Measurements from ENCODE around the gene SAFB2. TPM values are rescaled to one million over a fixed set of nuclear protein-coding genes. Genes with fewer than 3 reads are reported as not detected.

Gene SAFB2
- total RNA-seq, 1 donor from 2014 or later, result 143 TPM

GRCh38 chr19:5554828-5555227 is 67.7 kb downstream of the SAFB2 start:
- H3K9me3 Mint-ChIP-seq, result peaks cover 4% of the 10 kb centered on the region
- H3K4me1 Mint-ChIP-seq, result no peaks in the 10 kb centered on the region
- POLR2A ChIA-PET, result no interaction called here
- CTCF ChIA-PET, result no interaction called here
- no peaks in the 10 kb centered on the region for H3K36me3 Mint-ChIP-seq (ENCODE audit: low read depth)
- intact Hi-C loops (cut with micrococcal nuclease), result no loop called here
- DNase-seq (no peak), ATAC-seq (ENCODE audit: low read depth) (no peak)
- no peak overlapping the region for H3K4me3 Mint-ChIP-seq
- TF ChIP-seq CTCF (IDR thresholded peaks at IDR 0.05), result no peak
- H3K27ac Mint-ChIP-seq, result no peak overlapping the region
- H3K27me3 Mint-ChIP-seq, result peaks cover 9% of the 10 kb centered on the region

GRCh38 chr19:5553892-5554291 is 68.7 kb downstream of the SAFB2 start:
- Mint-ChIP-seq H3K4me3 (no peak overlapping the region), H3K27ac (no peak overlapping the region), H3K27me3 (peaks cover 9% of the 10 kb centered on the region), H3K36me3 (ENCODE audit: low read depth) (no peaks in the 10 kb centered on the region), H3K9me3 (peaks cover 4% of the 10 kb centered on the region), H3K4me1 (no peaks in the 10 kb centered on the region)
- intact Hi-C loops (cut with micrococcal nuclease), result no loop called here
- no peak for TF ChIP-seq CTCF (IDR thresholded peaks at IDR 0.05)
- DNase-seq (no peak), ATAC-seq (ENCODE audit: low read depth) (no peak)
- CTCF ChIA-PET, result no interaction called here
- POLR2A ChIA-PET, result no interaction called here

GRCh38 chr19:5547881-5548280 is 74.7 kb downstream of the SAFB2 start:
- ChIA-PET CTCF (no interaction called here), POLR2A (no interaction called here)
- Mint-ChIP-seq H3K27me3 (no peaks in the 10 kb centered on the region), H3K36me3 (ENCODE audit: low read depth) (no peaks in the 10 kb centered on the region), H3K4me1 (no peaks in the 10 kb centered on the region), H3K9me3 (no peaks in the 10 kb centered on the region), H3K27ac (no peak overlapping the region), H3K4me3 (no peak overlapping the region)
- DNase-seq (no peak), ATAC-seq (ENCODE audit: low read depth) (no peak)
- no peak for TF ChIP-seq CTCF (IDR thresholded peaks at IDR 0.05)
- intact Hi-C loops (cut with micrococcal nuclease), result no loop called here

- TF ChIP-seq CTCF (IDR thresholded peaks at IDR 0.05), result no peak
- DNase-seq (no peak), ATAC-seq (ENCODE audit: low read depth) (no peak)
- CTCF ChIA-PET, result no interaction called here
- intact Hi-C loops (cut with micrococcal nuclease), result no loop called here
- no peaks in the 10 kb centered on the region for H3K9me3 Mint-ChIP-seq
- H3K27me3 Mint-ChIP-seq, result no peaks in the 10 kb centered on the region
- POLR2A ChIA-PET, result no interaction called here
- no peak overlapping the region for H3K27ac Mint-ChIP-seq
- no peaks in the 10 kb centered on the region for H3K4me1 Mint-ChIP-seq
- H3K4me3 Mint-ChIP-seq, result no peak overlapping the region
- H3K36me3 Mint-ChIP-seq (ENCODE audit: low read depth), result no peaks in the 10 kb centered on the region
Observed at GRCh38 chr19:5545984-5546383, 76.6 kb downstream of the SAFB2 start.

GRCh38 chr19:5545051-5545450 is 77.5 kb downstream of the SAFB2 start:
- H3K4me3 Mint-ChIP-seq, result no peak overlapping the region
- POLR2A ChIA-PET, result interaction anchor here (0.7 kb wide), 1 partner anchor 15 kb away, joined by 4 read pairs; no protein-coding TSS in a partner anchor
- CTCF ChIA-PET, result no interaction called here

More at GRCh38 chr19:5545051-5545450, 77.5 kb downstream of the SAFB2 start:
- ATAC-seq (ENCODE audit: low read depth) (no peak), DNase-seq (no peak)
- no peak overlapping the region for H3K27ac Mint-ChIP-seq
- intact Hi-C loops (cut with micrococcal nuclease), result no loop called here
- no peaks in the 10 kb centered on the region for H3K27me3 Mint-ChIP-seq
- no peak for TF ChIP-seq CTCF (IDR thresholded peaks at IDR 0.05)
- H3K4me1 Mint-ChIP-seq, result no peaks in the 10 kb centered on the region
- H3K36me3 Mint-ChIP-seq (ENCODE audit: low read depth), result no peaks in the 10 kb centered on the region
- no peaks in the 10 kb centered on the region for H3K9me3 Mint-ChIP-seq

Data from activated B cell treated with CpG ODN at 0.5 μM for 24 hours (primary cell).